GM23338 (cell line): ENCODE data around the gene PTPN20.

ENCODE experiments used
- CREB1 ChIP-seq: fragments of 250-450 bp; sonication (Bioruptor Pico); IDR thresholded peaks from 2 replicates; pipeline ENCODE4 v1.5.0; 2020; ENCODE audit warnings: low read depth, mild to moderate bottlenecking, moderate library complexity
- ETS1 ChIP-seq: IDR thresholded peaks from 2 replicates; pipeline ENCODE4 v1.6.1; 2016; ENCODE audit warnings: antibody characterized with exemption
- EZH2 ChIP-seq: fragments of 200-600 bp; sonication (generic); IDR thresholded peaks from one replicate; pipeline ENCODE4 v1.8.0; 2017; ENCODE audit warnings: antibody characterized with exemption, mild to moderate bottlenecking, low read depth; ENCODE audit not compliant: unreplicated experiment
- EZH2phosphoT487 ChIP-seq: fragments of 200-600 bp; sonication (generic); IDR thresholded peaks from one replicate; pipeline ENCODE4 v1.8.1; 2018; ENCODE audit warnings: antibody characterized with exemption; ENCODE audit not compliant: unreplicated experiment
- JUNB ChIP-seq: IDR thresholded peaks from one replicate; pipeline ENCODE4 v1.6.1; 2016; ENCODE audit warnings: antibody characterized with exemption; ENCODE audit not compliant: unreplicated experiment
- NANOG ChIP-seq: IDR thresholded peaks from 2 replicates; pipeline ENCODE4 v1.6.1; 2016; ENCODE audit warnings: antibody characterized with exemption, borderline replicate concordance
- POLR2AphosphoS5 ChIP-seq: IDR thresholded peaks from 2 replicates; pipeline ENCODE4 v1.6.1; 2016; ENCODE audit warnings: antibody characterized with exemption, low read depth
- STAT1 ChIP-seq: IDR thresholded peaks from one replicate; pipeline ENCODE4 v1.6.1; 2016; ENCODE audit warnings: antibody characterized with exemption; ENCODE audit not compliant: unreplicated experiment
- ZNF114 ChIP-seq: fragments of 250-450 bp; sonication (Bioruptor Pico); IDR thresholded peaks from 2 replicates; pipeline ENCODE4 v1.5.0; 2020; ENCODE audit warnings: mild to moderate bottlenecking, moderate library complexity
- ZNF331 ChIP-seq: fragments of 250-450 bp; sonication (Bioruptor Pico); IDR thresholded peaks from 2 replicates; pipeline ENCODE4 v1.5.0; 2020; ENCODE audit warnings: low read depth, mild to moderate bottlenecking, moderate library complexity
- ZNF462 ChIP-seq: fragments of 250-450 bp; sonication (Bioruptor Pico); IDR thresholded peaks from 2 replicates; pipeline ENCODE4 v1.5.0; 2020; ENCODE audit warnings: mild to moderate bottlenecking, moderate library complexity
- TF ChIP-seq, protein P1 (sequence below), 2 experiments: fragments of 200-600 bp in 1 of 2; sonication (generic) in 1 of 2; conservative IDR thresholded peaks; 2 replicates each; pipeline versions ENCODE4 v1.5.1 to v1.6.1; 2016 to 2017; ENCODE audit warnings: antibody characterized with exemption in 2 of 2, low read depth in 2 of 2, mild to moderate bottlenecking in 2 of 2, moderate library complexity in 1 of 2
- TF ChIP-seq, protein P2 (sequence below): IDR thresholded peaks from one replicate; pipeline ENCODE4 v1.6.1; 2018; ENCODE audit warnings: antibody characterized with exemption; ENCODE audit not compliant: unreplicated experiment

- TF ChIP-seq, protein P1, sequence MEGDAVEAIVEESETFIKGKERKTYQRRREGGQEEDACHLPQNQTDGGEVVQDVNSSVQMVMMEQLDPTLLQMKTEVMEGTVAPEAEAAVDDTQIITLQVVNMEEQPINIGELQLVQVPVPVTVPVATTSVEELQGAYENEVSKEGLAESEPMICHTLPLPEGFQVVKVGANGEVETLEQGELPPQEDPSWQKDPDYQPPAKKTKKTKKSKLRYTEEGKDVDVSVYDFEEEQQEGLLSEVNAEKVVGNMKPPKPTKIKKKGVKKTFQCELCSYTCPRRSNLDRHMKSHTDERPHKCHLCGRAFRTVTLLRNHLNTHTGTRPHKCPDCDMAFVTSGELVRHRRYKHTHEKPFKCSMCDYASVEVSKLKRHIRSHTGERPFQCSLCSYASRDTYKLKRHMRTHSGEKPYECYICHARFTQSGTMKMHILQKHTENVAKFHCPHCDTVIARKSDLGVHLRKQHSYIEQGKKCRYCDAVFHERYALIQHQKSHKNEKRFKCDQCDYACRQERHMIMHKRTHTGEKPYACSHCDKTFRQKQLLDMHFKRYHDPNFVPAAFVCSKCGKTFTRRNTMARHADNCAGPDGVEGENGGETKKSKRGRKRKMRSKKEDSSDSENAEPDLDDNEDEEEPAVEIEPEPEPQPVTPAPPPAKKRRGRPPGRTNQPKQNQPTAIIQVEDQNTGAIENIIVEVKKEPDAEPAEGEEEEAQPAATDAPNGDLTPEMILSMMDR (conservative IDR thresholded peaks at IDR 0.05; ENCODE audit: low read depth in 2 of 2), result no peak
- TF ChIP-seq POLR2AphosphoS5 (no peak), JUNB (no peak), EZH2 (no peak), EZH2phosphoT487 (no peak), ZNF331 (no peak), CREB1 (CRISPR knock-in tag) (no peak), NANOG (no peak), STAT1 (no peak), ETS1 (no peak), ZNF114 (CRISPR knock-in tag) (no peak), ZNF462 (no peak)
- TF ChIP-seq, protein P2, sequence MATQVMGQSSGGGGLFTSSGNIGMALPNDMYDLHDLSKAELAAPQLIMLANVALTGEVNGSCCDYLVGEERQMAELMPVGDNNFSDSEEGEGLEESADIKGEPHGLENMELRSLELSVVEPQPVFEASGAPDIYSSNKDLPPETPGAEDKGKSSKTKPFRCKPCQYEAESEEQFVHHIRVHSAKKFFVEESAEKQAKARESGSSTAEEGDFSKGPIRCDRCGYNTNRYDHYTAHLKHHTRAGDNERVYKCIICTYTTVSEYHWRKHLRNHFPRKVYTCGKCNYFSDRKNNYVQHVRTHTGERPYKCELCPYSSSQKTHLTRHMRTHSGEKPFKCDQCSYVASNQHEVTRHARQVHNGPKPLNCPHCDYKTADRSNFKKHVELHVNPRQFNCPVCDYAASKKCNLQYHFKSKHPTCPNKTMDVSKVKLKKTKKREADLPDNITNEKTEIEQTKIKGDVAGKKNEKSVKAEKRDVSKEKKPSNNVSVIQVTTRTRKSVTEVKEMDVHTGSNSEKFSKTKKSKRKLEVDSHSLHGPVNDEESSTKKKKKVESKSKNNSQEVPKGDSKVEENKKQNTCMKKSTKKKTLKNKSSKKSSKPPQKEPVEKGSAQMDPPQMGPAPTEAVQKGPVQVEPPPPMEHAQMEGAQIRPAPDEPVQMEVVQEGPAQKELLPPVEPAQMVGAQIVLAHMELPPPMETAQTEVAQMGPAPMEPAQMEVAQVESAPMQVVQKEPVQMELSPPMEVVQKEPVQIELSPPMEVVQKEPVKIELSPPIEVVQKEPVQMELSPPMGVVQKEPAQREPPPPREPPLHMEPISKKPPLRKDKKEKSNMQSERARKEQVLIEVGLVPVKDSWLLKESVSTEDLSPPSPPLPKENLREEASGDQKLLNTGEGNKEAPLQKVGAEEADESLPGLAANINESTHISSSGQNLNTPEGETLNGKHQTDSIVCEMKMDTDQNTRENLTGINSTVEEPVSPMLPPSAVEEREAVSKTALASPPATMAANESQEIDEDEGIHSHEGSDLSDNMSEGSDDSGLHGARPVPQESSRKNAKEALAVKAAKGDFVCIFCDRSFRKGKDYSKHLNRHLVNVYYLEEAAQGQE, result no peak
These were observed 112.2 kb downstream of the PTPN20 start for GRCh38 chr10:47023237-47024045.
